Measurements from ENCODE around the gene ANKRD13A. TPM values are rescaled to one million over a fixed set of nuclear protein-coding genes. Genes with fewer than 3 reads are reported as not detected.

ANKRD13A gene
- total and polyA plus RNA-seq, 2 of the 13 experiments (the other 11 are each of a cell fraction or from before 2014, with no cell fraction given): 34.1 to 41.6 TPM

- TF ChIP-seq SNAI1 (CRISPR knock-in tag; IDR thresholded peaks at IDR 0.05; ENCODE audit: borderline replicate concordance) (no peak), AGO1 (IDR thresholded peaks at IDR 0.05; ENCODE audit: low read depth, low read length, poor library complexity, severe bottlenecking) (no peak), ZNF607 (CRISPR knock-in tag; IDR thresholded peaks at IDR 0.05; ENCODE audit: borderline replicate concordance) (no peak), ZNF331 (CRISPR knock-in tag; IDR thresholded peaks at IDR 0.05) (no peak), RXRB (CRISPR knock-in tag; IDR thresholded peaks at IDR 0.05; ENCODE audit: borderline replicate concordance) (no peak)
Measured at GRCh38 chr12:109989380-109989779, 9.8 kb upstream of the ANKRD13A start (continued).

DNA sequence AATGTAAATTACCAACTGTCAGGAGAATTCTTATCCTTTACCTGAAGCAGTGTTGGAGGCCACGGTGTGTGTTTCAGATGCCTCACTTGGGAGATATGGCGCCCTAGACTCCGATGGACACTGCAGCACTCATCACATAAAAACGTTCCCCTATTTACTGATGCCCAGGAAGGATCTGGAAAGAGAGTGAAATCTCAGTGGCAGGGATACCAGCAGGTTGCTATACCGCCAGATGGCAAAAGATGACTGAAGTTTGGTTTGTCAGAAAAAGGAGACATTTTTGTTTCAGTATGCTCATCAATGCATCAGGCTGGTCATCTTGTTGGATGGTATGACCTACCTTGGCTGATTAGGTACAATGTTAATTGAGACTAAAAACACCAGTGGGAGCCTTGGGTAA is 7.6 kb upstream of the ANKRD13A start:
- intact Hi-C loops (cut with micrococcal nuclease; ENCODE audit: unreplicated experiment) (no loop called here), in situ Hi-C loops (cut with HindIII; ENCODE audit: extremely low pct_ligation_motif_present, low pct_unique_long_range_greater_than_20kb) (no loop called here)
- DNase-seq (ENCODE audit: low spot score): no peak
- WGBS (ENCODE audit: low lambda C conversion rate): 96% methylated on average over 5 of the region's 5 CpGs
- Histone ChIP-seq H3K27ac (ENCODE audit: extremely low read length, insufficient read depth, low read length) (no peak overlapping the region), H3K9ac (ENCODE audit: insufficient read depth, low read depth, low read length) (no peak overlapping the region), H3K79me2 (ENCODE audit: insufficient read depth, low read length) (peaks cover 37% of the 10 kb centered on the region), H2AFZ (ENCODE audit: low read length) (no peak overlapping the region), H3K36me3 (replicated peaks in 1 of 2; ENCODE audit: control insufficient read depth in 1 of 2, insufficient read depth in 2 of 2, low read length in 2 of 2) (peaks cover 11 to 40% of the 10 kb centered on the region in 2 experiments), H3K4me1 (ENCODE audit: insufficient read depth, low read length) (peaks cover 42% of the 10 kb centered on the region), H3K27me3 (ENCODE audit: control insufficient read depth in 1 of 2, insufficient read depth in 2 of 2, low read length in 2 of 2) (no peaks in the 10 kb centered on the region; a peak in 1 of 5 replicates), H3K4me2 (ENCODE audit: low read depth, low read length) (no peak overlapping the region), H4K20me1 (ENCODE audit: insufficient read depth, low read length) (peaks cover 6% of the 10 kb centered on the region; the same call in 1 of the 2 replicates), H3K9me3 (ENCODE audit: low read length) (no peaks in the 10 kb centered on the region), H3K4me3 (replicated peaks in 1 of 3; ENCODE audit: insufficient read depth in 1 of 3, low read depth in 2 of 3, low read length in 3 of 3) (no peak overlapping the region)
- no TSS peak for BruUV-seq (replicated peaks)
- TF ChIP-seq NFIB (CRISPR knock-in tag; IDR thresholded peaks at IDR 0.05; ENCODE audit: borderline replicate concordance): no peak
- TF ChIP-seq ZNF567 (CRISPR knock-in tag; IDR thresholded peaks at IDR 0.05; ENCODE audit: borderline replicate concordance): no peak
- TF ChIP-seq TARDBP (CRISPR knock-in tag; IDR thresholded peaks at IDR 0.05): no peak
- TF ChIP-seq MAFF (IDR thresholded peaks at IDR 0.05; ENCODE audit: low read depth, low read length): no peak
- CTCF ChIA-PET (ENCODE audit: low intra/inter-chr PET ratio, low total read pairs): no interaction called here
- no peak for ATAC-seq
- POLR2A ChIA-PET: no interaction called here
- FAIRE-seq: no peak

Data from HepG2 (cell line).